ENCODE data around the gene PPTC7. TPM values are rescaled to one million over a fixed set of nuclear protein-coding genes. Genes with fewer than 3 reads are reported as not detected.
"Not testable (repeated sequence)": the region's sequence is repeated elsewhere in the genome, so short reads cannot be mapped to it uniquely, and the experiment has no call there.

The PPTC7 gene
- total RNA-seq, 4 donors from 2014 or later, result 25.3 to 36.4 (median 27.1) TPM

DNA sequence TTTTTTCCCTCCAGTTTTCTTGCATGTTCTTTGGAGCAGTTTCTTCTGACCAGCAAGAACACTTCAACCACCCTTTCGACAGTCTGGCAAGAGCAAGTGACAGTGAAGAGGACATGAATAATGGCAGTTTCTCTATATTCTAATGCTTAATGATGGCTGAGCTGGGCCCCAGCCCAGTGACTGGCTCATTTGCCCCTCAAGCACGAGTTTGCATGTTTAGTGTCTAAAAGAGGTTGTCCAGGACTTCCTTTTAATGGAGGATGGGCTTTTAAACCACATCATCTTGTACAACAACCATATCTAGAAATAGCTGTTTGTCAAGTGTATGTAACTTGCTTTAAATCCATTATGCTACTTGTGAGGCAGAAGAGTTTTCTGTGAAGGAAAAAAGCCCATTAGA is 52.6 kb downstream of the PPTC7 start:
- Histone ChIP-seq H3K27ac (no peak overlapping the region), H3K4me1 (peaks cover 20 to 46% (median 31%) of the 10 kb centered on the region in 4 donors), H3K27me3 (no peaks in the 10 kb centered on the region), H3K4me3 (no peak overlapping the region), H3K36me3 (no peaks in the 10 kb centered on the region), H3K9me3 (no peaks in the 10 kb centered on the region)
- in situ Hi-C loops (cut with MboI; ENCODE audit: low pct_ligation_motif_present in 1 of 4, low pct_unique_long_range_greater_than_20kb in 1 of 4, low sequenced_read_pairs in 3 of 4) (no loop called here), intact Hi-C loops (cut with DNase I; ENCODE audit: low total_unique reads) (no loop called here)
- TF ChIP-seq POLR2AphosphoS5 (IDR thresholded peaks at IDR 0.05), result no peak
- TF ChIP-seq, protein P1, sequence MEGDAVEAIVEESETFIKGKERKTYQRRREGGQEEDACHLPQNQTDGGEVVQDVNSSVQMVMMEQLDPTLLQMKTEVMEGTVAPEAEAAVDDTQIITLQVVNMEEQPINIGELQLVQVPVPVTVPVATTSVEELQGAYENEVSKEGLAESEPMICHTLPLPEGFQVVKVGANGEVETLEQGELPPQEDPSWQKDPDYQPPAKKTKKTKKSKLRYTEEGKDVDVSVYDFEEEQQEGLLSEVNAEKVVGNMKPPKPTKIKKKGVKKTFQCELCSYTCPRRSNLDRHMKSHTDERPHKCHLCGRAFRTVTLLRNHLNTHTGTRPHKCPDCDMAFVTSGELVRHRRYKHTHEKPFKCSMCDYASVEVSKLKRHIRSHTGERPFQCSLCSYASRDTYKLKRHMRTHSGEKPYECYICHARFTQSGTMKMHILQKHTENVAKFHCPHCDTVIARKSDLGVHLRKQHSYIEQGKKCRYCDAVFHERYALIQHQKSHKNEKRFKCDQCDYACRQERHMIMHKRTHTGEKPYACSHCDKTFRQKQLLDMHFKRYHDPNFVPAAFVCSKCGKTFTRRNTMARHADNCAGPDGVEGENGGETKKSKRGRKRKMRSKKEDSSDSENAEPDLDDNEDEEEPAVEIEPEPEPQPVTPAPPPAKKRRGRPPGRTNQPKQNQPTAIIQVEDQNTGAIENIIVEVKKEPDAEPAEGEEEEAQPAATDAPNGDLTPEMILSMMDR (IDR thresholded peaks at IDR 0.05), result no peak
- TF ChIP-seq POLR2A (IDR thresholded peaks at IDR 0.05), result no peak
- no peak for TF ChIP-seq EP300 (IDR thresholded peaks at IDR 0.05; ENCODE audit: low read depth)
- 17 to 63% methylated on average over 1 to 2 of the region's 2 CpGs for WGBS, 2 donors (ENCODE audit: low coverage in 1 of 2)
- DNase-seq, result no peak

DNA sequence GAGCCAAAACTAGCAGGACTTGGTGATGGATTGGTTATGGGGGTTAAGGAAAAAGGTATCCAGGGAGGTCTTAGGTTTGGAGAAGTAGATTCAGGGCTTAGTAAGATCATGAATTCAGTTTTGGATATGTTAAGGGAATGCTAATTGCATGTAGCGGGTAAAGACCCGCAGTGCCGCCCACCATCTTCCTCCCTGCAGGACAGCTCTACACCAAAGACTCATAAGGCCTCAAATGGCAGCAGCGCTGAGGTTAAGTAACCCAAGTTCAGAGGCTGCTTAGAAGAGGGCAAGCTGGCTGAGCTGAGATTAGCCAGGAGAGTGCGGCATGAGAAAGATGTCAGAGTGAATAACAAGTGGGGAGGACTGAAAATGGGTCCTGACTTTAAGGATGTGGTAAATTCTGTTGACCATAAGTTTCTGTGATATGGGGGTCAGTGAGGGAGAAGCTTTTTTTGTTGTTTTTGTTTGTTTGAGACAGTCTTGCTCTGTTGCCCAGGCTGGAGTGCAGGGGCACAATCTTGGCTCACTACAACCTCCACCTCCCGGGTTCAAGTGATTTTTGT is 54.8 kb downstream of the PPTC7 start:
- in situ Hi-C loops (cut with MboI; ENCODE audit: low pct_ligation_motif_present in 1 of 4, low pct_unique_long_range_greater_than_20kb in 1 of 4, low sequenced_read_pairs in 3 of 4), result no loop called here
- H3K4me1 ChIP-seq, result peaks cover 14 to 25% (median 19%) of the 10 kb centered on the region in 4 donors
- DNase-seq, result no peak
- no peaks in the 10 kb centered on the region for H3K36me3 ChIP-seq
- 90% methylated on average over 2 to 6 of the region's 6 CpGs for WGBS, 2 donors (ENCODE audit: low coverage in 1 of 2)
- H3K27ac ChIP-seq, result no peak overlapping the region
- no peaks in the 10 kb centered on the region for H3K27me3 ChIP-seq
- no peaks in the 10 kb centered on the region for H3K9me3 ChIP-seq
- H3K4me3 ChIP-seq, result no peak overlapping the region
- TF ChIP-seq, protein P1 (IDR thresholded peaks at IDR 0.05), result no peak
- TF ChIP-seq EP300 (IDR thresholded peaks at IDR 0.05; ENCODE audit: low read depth), result no peak
- TF ChIP-seq POLR2AphosphoS5 (IDR thresholded peaks at IDR 0.05), result no peak
- no peak for TF ChIP-seq POLR2A (IDR thresholded peaks at IDR 0.05)
- intact Hi-C loops (cut with DNase I; ENCODE audit: low total_unique reads), result no loop called here

DNA sequence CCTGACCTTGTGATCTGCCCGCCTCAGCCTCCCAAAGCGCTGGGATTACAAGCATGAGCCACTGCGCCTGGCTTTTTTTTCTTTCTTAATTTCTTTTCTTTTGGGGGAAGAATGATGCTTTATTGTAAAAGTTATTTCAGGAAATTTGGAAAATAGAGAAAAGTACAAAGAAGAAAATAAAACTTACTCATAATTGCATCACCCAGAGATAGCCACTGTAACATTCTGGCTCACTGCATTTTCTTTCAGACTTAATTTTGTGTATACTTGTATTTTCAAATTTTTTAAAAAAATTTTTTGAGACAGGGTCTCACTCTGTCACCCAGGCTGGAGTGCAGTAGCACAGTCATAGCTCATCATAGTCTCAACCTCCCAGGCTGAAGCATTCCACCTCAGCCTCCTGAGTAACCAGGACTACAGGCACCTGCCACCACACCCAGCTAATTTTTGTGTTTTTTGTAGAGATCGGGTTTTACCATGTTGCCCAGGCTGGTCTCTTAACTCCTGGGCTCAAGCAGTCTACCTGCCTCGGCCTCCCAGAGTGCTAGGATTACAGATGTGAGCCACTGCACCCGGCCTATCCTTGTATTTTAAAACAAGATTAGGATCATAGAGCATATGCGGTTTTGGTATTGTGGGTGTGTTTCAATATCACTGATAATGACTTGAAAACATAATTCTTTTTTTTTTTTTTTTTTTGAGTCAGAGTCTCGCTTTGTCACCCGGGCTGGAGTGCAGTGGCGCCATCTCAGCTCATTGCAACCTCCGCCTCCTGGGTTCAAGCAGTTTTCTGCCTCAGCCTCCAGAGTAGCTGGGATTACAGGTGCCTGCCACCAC is 62.0 kb downstream of the PPTC7 start:
- H3K4me3 ChIP-seq; H3K27ac ChIP-seq; DNase-seq; H3K4me1 ChIP-seq; intact Hi-C loops (cut with DNase I; ENCODE audit: low total_unique reads); H3K36me3 ChIP-seq; H3K9me3 ChIP-seq; H3K27me3 ChIP-seq: not testable (repeated sequence)
- WGBS, 2 donors (ENCODE audit: low coverage in 1 of 2), result 83 to 86% methylated on average over 7 to 11 of the region's 11 CpGs
- in situ Hi-C loops (cut with MboI; ENCODE audit: low pct_ligation_motif_present in 1 of 4, low pct_unique_long_range_greater_than_20kb in 1 of 4, low sequenced_read_pairs in 3 of 4), result loop anchor here in 1 of 4 donors (25.0 kb wide), 1 partner anchor 191 kb away; no protein-coding TSS in a partner anchor

DNA sequence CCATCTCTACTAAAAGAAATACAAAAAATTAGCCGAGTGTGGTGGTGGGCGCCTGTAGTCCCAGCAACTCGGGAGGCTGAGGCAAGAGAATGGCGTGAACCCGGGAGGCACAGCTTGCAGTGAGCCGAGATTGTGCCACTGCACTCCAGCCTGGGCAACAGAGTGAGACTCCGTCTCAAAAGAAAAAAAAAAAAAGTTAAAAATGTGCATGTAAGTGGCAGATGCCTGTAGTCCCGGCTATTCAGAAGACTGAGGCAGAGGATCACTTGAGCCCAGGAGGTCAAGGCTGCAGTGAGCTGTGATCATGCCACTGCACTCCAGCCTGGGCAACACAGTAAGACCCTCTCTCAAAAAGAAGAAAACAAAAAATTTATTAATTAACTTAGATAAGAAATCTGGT is 65.1 kb downstream of the PPTC7 start:
- in situ Hi-C loops (cut with MboI; ENCODE audit: low pct_ligation_motif_present in 1 of 4, low pct_unique_long_range_greater_than_20kb in 1 of 4, low sequenced_read_pairs in 3 of 4), result loop anchor here in 3 of 4 donors (10.0 to 25.0 kb wide), 3 partner anchors 87 to 194 kb away; no protein-coding TSS in a partner anchor
- 83 to 92% methylated on average over 2 to 8 of the region's 8 CpGs for WGBS, 2 donors (ENCODE audit: low coverage in 1 of 2)
- H3K9me3 ChIP-seq, H3K27me3 ChIP-seq, H3K4me1 ChIP-seq, H3K4me3 ChIP-seq, H3K27ac ChIP-seq, H3K36me3 ChIP-seq, DNase-seq: not testable (repeated sequence)
- intact Hi-C loops (cut with DNase I; ENCODE audit: low total_unique reads), result loop anchor here (5.0 kb wide), 1 partner anchor 74 kb away; no protein-coding TSS in a partner anchor

DNA sequence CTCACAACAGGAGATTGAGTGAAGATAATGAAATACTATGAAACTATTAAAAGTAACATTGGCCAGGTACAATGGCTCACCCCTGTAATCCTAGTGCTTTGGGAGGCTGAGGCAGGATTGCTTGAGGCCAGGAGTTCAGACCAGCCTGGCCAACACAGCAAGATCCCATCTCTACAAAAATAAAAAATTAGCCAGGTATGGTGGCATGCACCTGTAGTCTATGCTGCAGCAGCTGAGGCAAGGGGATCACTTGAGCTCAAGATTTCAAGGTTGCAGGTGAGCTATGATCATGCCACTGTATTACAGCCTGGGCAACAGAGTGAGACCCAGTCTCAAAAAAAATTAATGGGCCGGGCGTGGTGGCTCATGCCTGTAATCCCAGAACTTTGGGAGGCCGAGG is 66.1 kb downstream of the PPTC7 start:
- Histone ChIP-seq H3K27me3 (no peaks in the 10 kb centered on the region), H3K4me1 (peaks cover 0 to 7% (median 3%) of the 10 kb centered on the region in 4 donors), H3K27ac (no peak overlapping the region), H3K36me3 (no peaks in the 10 kb centered on the region), H3K9me3 (no peaks in the 10 kb centered on the region), H3K4me3 (no peak overlapping the region)
- in situ Hi-C loops (cut with MboI; ENCODE audit: low pct_ligation_motif_present in 1 of 4, low pct_unique_long_range_greater_than_20kb in 1 of 4, low sequenced_read_pairs in 3 of 4) (loop anchor here in 3 of 4 donors (10.0 to 25.0 kb wide), 3 partner anchors 88 to 195 kb away; no protein-coding TSS in a partner anchor), intact Hi-C loops (cut with DNase I; ENCODE audit: low total_unique reads) (loop anchor here (2.0 to 5.0 kb wide), 2 partner anchors 36 to 75 kb away; no protein-coding TSS in a partner anchor)
- TF ChIP-seq POLR2AphosphoS5 (IDR thresholded peaks at IDR 0.05) (no peak), POLR2A (IDR thresholded peaks at IDR 0.05) (no peak), EP300 (IDR thresholded peaks at IDR 0.05; ENCODE audit: low read depth) (no peak)
- TF ChIP-seq, protein P1 (IDR thresholded peaks at IDR 0.05), result no peak
- WGBS, 2 donors (ENCODE audit: low coverage in 1 of 2), result 91% methylated on average over 3 of the region's 3 CpGs; no CpG with 5 or more reads in 1 of the 2 donors
- DNase-seq, result no peak

Data from transverse colon (tissue), 4 donors.